HepG2 (cell line): Measurements from ENCODE around the gene VDAC2. TPM values are rescaled to one million over a fixed set of nuclear protein-coding genes. Genes with fewer than 3 reads are reported as not detected.

Experiments
- ATF4 ChIP-seq, 2 experiments: fragments of 450-650 bp in 1 of 2; sonication (generic) in 1 of 2; formaldehyde crosslinking; IDR thresholded peaks; 2 replicates each; pipeline versions ENCODE4 v1.5.0 to v1.8.0; 2020 to 2022; ENCODE audit warnings: mild to moderate bottlenecking in 1 of 2, missing genetic modification reagents in 1 of 2
- BCL3 ChIP-seq: sonication (generic); formaldehyde crosslinking; IDR thresholded peaks from 2 replicates; pipeline ENCODE4 v1.5.1; 2020; ENCODE audit warnings: mild to moderate bottlenecking, missing genetic modification reagents, moderate library complexity
- DDIT3 ChIP-seq: sonication (generic); formaldehyde crosslinking; IDR thresholded peaks from 2 replicates; pipeline ENCODE4 v1.4.0; 2020; ENCODE audit warnings: mild to moderate bottlenecking, missing genetic modification reagents
- FOSL1 ChIP-seq: sonication (generic); formaldehyde crosslinking; IDR thresholded peaks from 2 replicates; pipeline ENCODE4 v1.9.0; 2021; ENCODE audit warnings: missing genetic modification reagents, borderline replicate concordance
- GATAD2A ChIP-seq: IDR thresholded peaks from 2 replicates; pipeline ENCODE4 v1.6.1; 2016
- KAT7 ChIP-seq: IDR thresholded peaks from 2 replicates; pipeline ENCODE4 v1.6.1; 2018; ENCODE audit warnings: borderline replicate concordance, missing compliant biosample characterization
- MAZ ChIP-seq, 2 experiments: sonication (generic) in 1 of 2; formaldehyde crosslinking in 1 of 2; IDR thresholded peaks; 2 replicates each; pipeline versions ENCODE4 v1.5.0 to v1.6.1; 2012 to 2020; ENCODE audit warnings: low read depth in 2 of 2, mild to moderate bottlenecking in 2 of 2, borderline replicate concordance in 1 of 2, improper control_type of control experiment in 1 of 2, low read length in 1 of 2, missing genetic modification reagents in 1 of 2, moderate library complexity in 1 of 2
- MNT ChIP-seq: fragments of 450-650 bp; IDR thresholded peaks from 2 replicates; pipeline ENCODE4 v1.6.1; 2016
- MTA1 ChIP-seq: sonication (generic); formaldehyde crosslinking; IDR thresholded peaks from 2 replicates; pipeline ENCODE4 v1.4.0; 2020; ENCODE audit warnings: missing genetic modification reagents, mild to moderate bottlenecking, borderline replicate concordance
- MTF1 ChIP-seq: sonication (generic); formaldehyde crosslinking; IDR thresholded peaks from 2 replicates; pipeline ENCODE4 v1.5.0; 2020; ENCODE audit warnings: missing genetic modification reagents
- NBN ChIP-seq: fragments of 450-650 bp; conservative IDR thresholded peaks from 2 replicates; pipeline ENCODE4 v1.6.1; 2017
- NR2F1 ChIP-seq, 2 experiments: fragments of 450-650 bp in 1 of 2; formaldehyde crosslinking in 1 of 2; IDR thresholded peaks; 2 replicates each; pipeline versions ENCODE4 v1.5.0 to v1.6.1; 2016 to 2020; ENCODE audit warnings: mild to moderate bottlenecking in 1 of 2, missing compliant biosample characterization in 1 of 2, missing genetic modification reagents in 1 of 2, moderate library complexity in 1 of 2
- SRSF4 ChIP-seq: fragments of 200-400 bp; formaldehyde crosslinking; IDR thresholded peaks from one replicate; pipeline ENCODE4 v1.6.1; 2018; ENCODE audit warnings: mild to moderate bottlenecking, low read depth, low read length, moderate library complexity; ENCODE audit not compliant: poor library complexity, severe bottlenecking
- TBX3 ChIP-seq: fragments of 450-650 bp; IDR thresholded peaks from 2 replicates; pipeline ENCODE4 v1.6.1; 2017; ENCODE audit warnings: antibody characterized with exemption, mild to moderate bottlenecking, inconsistent platforms, borderline replicate concordance
- ZFP36L1 ChIP-seq: sonication (generic); formaldehyde crosslinking; IDR thresholded peaks from 2 replicates; pipeline ENCODE4 v1.8.0; 2022; ENCODE audit warnings: mild to moderate bottlenecking, missing genetic modification reagents, moderate library complexity
- ZFP36L2 ChIP-seq: sonication (generic); formaldehyde crosslinking; IDR thresholded peaks from 2 replicates; pipeline ENCODE4 v1.4.0; 2020; ENCODE audit warnings: missing genetic modification reagents
- ZMYM3 ChIP-seq: sonication (generic); formaldehyde crosslinking; IDR thresholded peaks from 2 replicates; pipeline ENCODE4 v1.5.1; 2020; ENCODE audit warnings: mild to moderate bottlenecking, missing genetic modification reagents
- ZNF326 ChIP-seq: sonication (generic); formaldehyde crosslinking; IDR thresholded peaks from 2 replicates; pipeline ENCODE4 v1.4.0; 2020; ENCODE audit warnings: missing genetic modification reagents, borderline replicate concordance
- ZNF383 ChIP-seq: sonication (generic); formaldehyde crosslinking; IDR thresholded peaks from 2 replicates; pipeline ENCODE4 v1.4.0; 2020; ENCODE audit warnings: missing genetic modification reagents, mild to moderate bottlenecking, borderline replicate concordance
- ZNF557 ChIP-seq: sonication (generic); formaldehyde crosslinking; IDR thresholded peaks from 2 replicates; pipeline ENCODE4 v1.4.0; 2020; ENCODE audit warnings: missing genetic modification reagents
- ZNF670 ChIP-seq: sonication (generic); formaldehyde crosslinking; IDR thresholded peaks from 2 replicates; pipeline ENCODE4 v1.8.0; 2022; ENCODE audit warnings: mild to moderate bottlenecking, missing genetic modification reagents, borderline replicate concordance
- ZNF737 ChIP-seq: sonication (generic); formaldehyde crosslinking; IDR thresholded peaks from 2 replicates; pipeline ENCODE4 v1.5.0; 2020; ENCODE audit warnings: missing genetic modification reagents, mild to moderate bottlenecking, borderline replicate concordance
- polyA plus RNA-seq, 8 experiments: library from polyadenylated mRNA; depleted of rRNA in 3 of 8; stranded (reverse) in 7 of 8; unstranded in 1 of 8; fragments of >200 nt; fragmentation: Illumina TruSeq in 4 of 8; extraction: Trizol in 4 of 8; gene quantifications; 2 replicates each; pipeline versions ENCODE4 v1.2.1 to v1.2.3, GENCODE V29; 2011 to 2016; ENCODE audit warnings: low read depth in 4 of 8, missing spikeins in 1 of 8, mixed read lengths in 1 of 8; ENCODE audit not compliant: insufficient read depth in 1 of 8
- total RNA-seq, 5 experiments: library from RNA; depleted of rRNA; stranded (reverse); fragments of >200 nt; fragmentation: Illumina TruSeq; extraction: Trizol; gene quantifications; 2 replicates each; pipeline ENCODE4 v1.2.3, GENCODE V29; 2016; ENCODE audit warnings: low read depth in 1 of 5

VDAC2 gene
- total and polyA plus RNA-seq, 2 of the 13 experiments (the other 11 are each of a cell fraction or from before 2014, with no cell fraction given): 67.9 to 222 TPM

GRCh38 chr10:75261813-75262705 is 51.5 kb downstream of the VDAC2 start (continued):
- TF ChIP-seq MNT: no peak
- TF ChIP-seq NBN: no peak
- TF ChIP-seq GATAD2A (CRISPR knock-in tag): peak; percentile 38; the same call in 1 of the 2 replicates
- TF ChIP-seq ATF4 (CRISPR knock-in tag; IDR thresholded peaks at IDR 0.05): no peak
- no peak for TF ChIP-seq ZNF670 (CRISPR knock-in tag)
- TF ChIP-seq MTA1 (CRISPR knock-in tag): peak; percentile 73; the same call in 1 of the 2 replicates
- no peak for TF ChIP-seq SRSF4
- TF ChIP-seq TBX3: no peak
- peak; percentile 95 for TF ChIP-seq ZMYM3 (CRISPR knock-in tag)
- no peak for TF ChIP-seq BCL3 (CRISPR knock-in tag)
- no peak for TF ChIP-seq KAT7 (CRISPR knock-in tag)
- no peak for TF ChIP-seq FOSL1 (CRISPR knock-in tag)
- TF ChIP-seq ZNF557 (CRISPR knock-in tag): no peak
- no peak for TF ChIP-seq ZNF383 (CRISPR knock-in tag)
- TF ChIP-seq ZNF737 (CRISPR knock-in tag): no peak
- TF ChIP-seq ZFP36L1 (CRISPR knock-in tag): no peak
- TF ChIP-seq DDIT3 (CRISPR knock-in tag): no peak
- TF ChIP-seq MAZ (IDR thresholded peaks at IDR 0.05; ENCODE audit: borderline replicate concordance, low read depth, low read length): no peak
- TF ChIP-seq MAZ (CRISPR knock-in tag; IDR thresholded peaks at IDR 0.05; ENCODE audit: low read depth): no peak
- 0 out of 4 replicates have a peak, but pooled peaks of 1 of the 2 experiments have one; percentile 13 for TF ChIP-seq NR2F1 (CRISPR knock-in tag; IDR thresholded peaks at IDR 0.05)
- TF ChIP-seq MTF1: peak; percentile 87; the same call in 1 of the 2 replicates
- no peak for TF ChIP-seq ZFP36L2
- TF ChIP-seq ZNF326 (CRISPR knock-in tag): no peak
